ENCODE data around the gene ECHS1. TPM values are rescaled to one million over a fixed set of nuclear protein-coding genes. Genes with fewer than 3 reads are reported as not detected.

Gene ECHS1
- total and polyA plus RNA-seq, 9 of the 15 experiments (the other 6 are each of a cell fraction or from before 2014, with no cell fraction given), result 16.6 to 100 (median 68.1) TPM

- no peak for FAIRE-seq
- TF ChIP-seq U2AF2 (optimal IDR thresholded peaks at IDR 0.05; ENCODE audit: low read depth, low read length) (no peak), FOXO4 (CRISPR knock-in tag; IDR thresholded peaks at IDR 0.05) (no peak), ZNF263 (CRISPR knock-in tag; IDR thresholded peaks at IDR 0.05; ENCODE audit: borderline replicate concordance) (0 out of 2 replicates have a peak, but pooled peaks have one; percentile 20), TFAP4 (CRISPR knock-in tag; IDR thresholded peaks at IDR 0.05; ENCODE audit: borderline replicate concordance) (peak; percentile 44; the same call in 1 of the 2 replicates), RFX1 (IDR thresholded peaks at IDR 0.05) (peak; percentile 85), ZBTB1 (CRISPR knock-in tag; IDR thresholded peaks at IDR 0.05; ENCODE audit: borderline replicate concordance, low read depth) (peak; percentile 69; the same call in 1 of the 2 replicates), NRF1 (conservative IDR thresholded peaks at IDR 0.05 in 1 of 2, IDR thresholded peaks at IDR 0.05 in 1 of 2) (peak; percentile 84 to 86), EGR1 (conservative IDR thresholded peaks at IDR 0.05) (0 out of 2 replicates have a peak, but pooled peaks have one; percentile 10), ETS1 (conservative IDR thresholded peaks at IDR 0.05; ENCODE audit: control insufficient read depth, low read depth, low read length) (no peak), ZSCAN29 (IDR thresholded peaks at IDR 0.05) (0 out of 2 replicates have a peak, but pooled peaks have one; percentile 34), ETV5 (CRISPR knock-in tag; IDR thresholded peaks at IDR 0.05; ENCODE audit: low read depth) (no peak), ZBTB2 (IDR thresholded peaks at IDR 0.05) (peak; percentile 57; the same call in 1 of the 2 replicates)
- Histone ChIP-seq H3K36me3 (ENCODE audit: control insufficient read depth, insufficient read depth, low read length) (no peaks in the 10 kb centered on the region), H3K9me3 (replicated peaks; ENCODE audit: control insufficient read depth, insufficient read depth, low read depth, low read length) (no peaks in the 10 kb centered on the region), H2AFZ (ENCODE audit: low read depth, low read length) (no peak within 1 kb of the TSS), H4K20me1 (replicated peaks; ENCODE audit: control insufficient read depth, insufficient read depth, low read length) (no peaks in the 10 kb centered on the region), H3K79me2 (ENCODE audit: control insufficient read depth, insufficient read depth, low read length) (no peaks in the 10 kb centered on the region), H3K4me3 (no peak within 1 kb of the TSS), H3K27ac (ENCODE audit: extremely low read depth, low read depth, low read length) (no peak within 1 kb of the TSS), H3K4me1 (replicated peaks in 1 of 2; ENCODE audit: control insufficient read depth in 2 of 2, insufficient read depth in 2 of 2, low read length in 2 of 2) (peaks cover 0 to 26% of the 10 kb centered on the region in 2 experiments; a peak in 2 of 5 replicates), H3K9ac (ENCODE audit: insufficient read depth in 1 of 2, low read depth in 2 of 2, low read length in 2 of 2) (no peak within 1 kb of the TSS), H3K27me3 (ENCODE audit: control insufficient read depth in 2 of 2, insufficient read depth in 2 of 2, low read length in 2 of 2) (peaks cover 6 to 10% of the 10 kb centered on the region in 2 experiments; a peak in 4 of 5 replicates), H3K9me1 (ENCODE audit: control insufficient read depth, insufficient read depth, low read length) (no peaks in the 10 kb centered on the region), H3K4me2 (ENCODE audit: insufficient read depth, low read length) (no peak within 1 kb of the TSS)
- DNase-seq (ENCODE audit: extremely low read depth in 1 of 4, low spot score in 3 of 4), result peak; percentile 53 to 78 (median 74)
- intact Hi-C loops (cut with micrococcal nuclease), result no loop called here
- peak; percentile 81 for ATAC-seq
- CTCF ChIA-PET (ENCODE audit: low intra/inter-chr PET ratio), result no interaction called here
- POLR2A ChIA-PET, result interaction anchor here (1.0 kb wide), 1 partner anchor 15 kb away, joined by 4 read pairs; no protein-coding TSS in a partner anchor
- WGBS (ENCODE audit: insufficient coverage, low coverage, missing lambda C conversion rate), result 3% methylated on average over 20 of the region's 63 CpGs
- in situ Hi-C loops (cut with MboI), result no loop called here
- no TSS peak for BruUV-seq (replicated peaks)
Observed at GRCh38 chr10:133336577-133337369, 36.4 kb downstream of the ECHS1 start, which contains the start of gene CALY. Gene CALY, minus strand, starts transcription at chr10:133336896. Its CDS starts 7,907 bp downstream, at chr10:133328989.
